Kidney epithelial cell (primary cell): ENCODE results near the gene SPOUT1. TPM values are rescaled to one million over a fixed set of nuclear protein-coding genes. Genes with fewer than 3 reads are reported as not detected.

ENCODE experiments used
- DNase-seq: peaks from one replicate; pipeline ENCODE4 v3.0.0-alpha.2; 2010; ENCODE audit warnings: low read depth
- H3K27me3 ChIP-seq: 2 replicates; pipeline ENCODE4 v1.6.0; 2011; ENCODE audit warnings: low read length; ENCODE audit not compliant: control insufficient read depth, insufficient read depth
- H3K36me3 ChIP-seq: 2 replicates; pipeline ENCODE4 v1.5.1; 2011; ENCODE audit warnings: low read length; ENCODE audit not compliant: control insufficient read depth, insufficient read depth
- H3K4me3 ChIP-seq: 2 replicates; pipeline ENCODE4 v1.5.1; 2011; ENCODE audit warnings: low read depth, mild to moderate bottlenecking, control low read depth, low read length
- CTCF ChIP-seq: IDR thresholded peaks from 2 replicates; pipeline ENCODE4 v1.5.1; 2011; ENCODE audit warnings: mild to moderate bottlenecking, moderate library complexity, low read length, control low read depth, inconsistent platforms; ENCODE audit not compliant: insufficient read depth, poor library complexity, severe bottlenecking
- total RNA-seq: library from RNA; depleted of rRNA; stranded (reverse); fragments of >200 nt; gene quantifications from 2 replicates; pipeline ENCODE4 v1.2.3, GENCODE V29; 2015

SPOUT1 gene
- total RNA-seq, 1 donor from 2014 or later = 33.1 TPM

DNA sequence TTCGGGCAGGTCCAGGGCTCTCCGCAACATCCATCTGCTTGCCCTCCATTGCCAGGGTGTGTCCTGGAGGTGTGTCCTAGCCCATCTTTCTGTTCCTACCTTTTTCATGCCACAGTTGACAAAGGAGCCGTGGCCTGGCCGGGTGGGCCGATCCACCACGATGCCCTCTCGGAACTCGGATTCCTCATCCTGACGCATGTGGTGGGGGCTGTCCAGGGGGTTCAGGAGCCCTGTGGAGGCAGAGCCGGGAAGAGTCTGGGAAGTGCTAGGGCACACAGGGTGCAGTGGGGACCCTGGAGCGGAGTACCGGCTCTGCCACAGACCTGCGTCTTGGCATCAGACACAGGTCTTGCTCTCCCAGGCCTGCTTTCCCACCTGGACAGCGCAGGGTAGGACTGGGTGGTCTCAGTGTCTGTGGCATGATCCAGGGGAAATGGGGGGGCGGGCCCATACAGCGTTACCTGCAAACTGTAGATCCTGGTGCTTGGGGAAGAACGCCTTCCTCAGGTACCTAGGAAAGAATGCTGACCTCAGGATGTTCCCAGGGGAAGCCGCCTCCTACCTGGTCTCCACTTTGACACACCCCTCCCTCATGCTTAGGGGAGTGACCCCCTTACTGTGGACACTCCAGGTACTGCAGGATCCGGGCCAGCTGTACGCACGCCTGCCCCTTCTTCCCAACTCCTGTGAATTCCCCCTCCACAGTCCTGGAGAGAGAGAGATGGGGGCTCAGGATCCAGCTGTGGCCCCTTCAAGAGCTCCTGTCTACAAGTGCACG, 3.5 kb downstream of the SPOUT1 start:
- peak; percentile 6 for TF ChIP-seq CTCF
- DNase-seq = no peak
- Histone ChIP-seq H3K36me3 (peaks cover 2% of the 10 kb centered on the region), H3K27me3 (no peaks in the 10 kb centered on the region), H3K4me3 (no peak overlapping the region)

- H3K36me3 ChIP-seq = peaks cover 2% of the 10 kb centered on the region
- no peak for DNase-seq
- no peaks in the 10 kb centered on the region for H3K27me3 ChIP-seq
- TF ChIP-seq CTCF = no peak
- no peak overlapping the region for H3K4me3 ChIP-seq
These were observed 4.7 kb downstream of the SPOUT1 start for GRCh38 chr9:128824911-128825310.

GRCh38 chr9:128823903-128824406, 5.6 kb downstream of the SPOUT1 start:
- no peak overlapping the region for H3K4me3 ChIP-seq
- TF ChIP-seq CTCF = no peak
- H3K27me3 ChIP-seq = no peaks in the 10 kb centered on the region
- no peak for DNase-seq
- peaks cover 2% of the 10 kb centered on the region for H3K36me3 ChIP-seq

GRCh38 chr9:128823362-128823902, 6.2 kb downstream of the SPOUT1 start:
- peaks cover 2% of the 10 kb centered on the region for H3K36me3 ChIP-seq

GRCh38 chr9:128822407-128823042, 7.1 kb downstream of the SPOUT1 start:
- Histone ChIP-seq H3K27me3 (no peaks in the 10 kb centered on the region), H3K36me3 (peaks cover 2% of the 10 kb centered on the region), H3K4me3 (no peak overlapping the region)
- DNase-seq = no peak
- no peak for TF ChIP-seq CTCF

More at GRCh38 chr9:128823362-128823902, 6.2 kb downstream of the SPOUT1 start:
- TF ChIP-seq CTCF = no peak
- Histone ChIP-seq H3K4me3 (no peak overlapping the region), H3K27me3 (no peaks in the 10 kb centered on the region)
- no peak for DNase-seq
